Measurements from ENCODE around the gene CBX2. TPM values are rescaled to one million over a fixed set of nuclear protein-coding genes. Genes with fewer than 3 reads are reported as not detected.

The CBX2 gene
- total and polyA plus RNA-seq, 12 donors = 0.06 to 3.4 (median 0.82) TPM

DNA sequence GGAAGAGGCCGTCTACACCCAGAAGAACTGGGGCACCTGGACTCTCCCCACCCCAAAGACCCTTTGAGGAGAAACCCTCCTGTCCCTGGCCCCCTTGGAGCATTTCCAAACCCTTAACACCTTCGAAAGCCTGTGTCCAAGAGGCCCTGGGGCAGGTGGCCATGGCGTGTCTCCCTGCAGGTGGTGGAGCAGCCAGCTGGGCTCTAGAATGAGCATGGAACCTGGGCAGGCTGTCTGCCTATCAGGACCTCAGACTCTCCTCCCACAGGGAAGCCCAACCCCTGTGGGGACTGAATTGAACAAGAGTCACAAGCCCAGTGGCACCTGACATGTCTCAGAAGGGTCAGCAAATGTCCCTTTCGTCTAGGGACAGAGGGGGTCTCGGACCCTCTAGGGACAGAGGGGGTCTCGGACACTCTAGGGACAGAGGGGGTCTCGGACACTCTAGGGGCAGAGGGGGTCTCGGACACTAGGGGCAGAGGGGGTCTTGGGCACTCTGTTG lies 52.9 kb downstream of the CBX2 start:
- Histone ChIP-seq H3K36me3 (replicated peaks in 1 of 2) (peaks cover 0 to 22% of the 10 kb centered on the region in 2 donors), H3K27ac (peak overlapping the region in 1 of 5 donors; percentile 88), H3K27me3 (no peaks in the 10 kb centered on the region), H3K9me3 (replicated peaks in 1 of 3) (no peaks in the 10 kb centered on the region), H3K4me1 (replicated peaks in 1 of 2) (peaks cover 21 to 27% of the 10 kb centered on the region in 2 donors), H3K4me3 (no peak overlapping the region)
- intact Hi-C loops (cut with DNase I) = no loop called here
- WGBS, 4 donors = 94 to 100% (median 96%) methylated on average over 2 to 8 of the region's 8 CpGs
- TF ChIP-seq, protein P1, sequence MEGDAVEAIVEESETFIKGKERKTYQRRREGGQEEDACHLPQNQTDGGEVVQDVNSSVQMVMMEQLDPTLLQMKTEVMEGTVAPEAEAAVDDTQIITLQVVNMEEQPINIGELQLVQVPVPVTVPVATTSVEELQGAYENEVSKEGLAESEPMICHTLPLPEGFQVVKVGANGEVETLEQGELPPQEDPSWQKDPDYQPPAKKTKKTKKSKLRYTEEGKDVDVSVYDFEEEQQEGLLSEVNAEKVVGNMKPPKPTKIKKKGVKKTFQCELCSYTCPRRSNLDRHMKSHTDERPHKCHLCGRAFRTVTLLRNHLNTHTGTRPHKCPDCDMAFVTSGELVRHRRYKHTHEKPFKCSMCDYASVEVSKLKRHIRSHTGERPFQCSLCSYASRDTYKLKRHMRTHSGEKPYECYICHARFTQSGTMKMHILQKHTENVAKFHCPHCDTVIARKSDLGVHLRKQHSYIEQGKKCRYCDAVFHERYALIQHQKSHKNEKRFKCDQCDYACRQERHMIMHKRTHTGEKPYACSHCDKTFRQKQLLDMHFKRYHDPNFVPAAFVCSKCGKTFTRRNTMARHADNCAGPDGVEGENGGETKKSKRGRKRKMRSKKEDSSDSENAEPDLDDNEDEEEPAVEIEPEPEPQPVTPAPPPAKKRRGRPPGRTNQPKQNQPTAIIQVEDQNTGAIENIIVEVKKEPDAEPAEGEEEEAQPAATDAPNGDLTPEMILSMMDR (IDR thresholded peaks at IDR 0.05) = no peak
- TF ChIP-seq POLR2A (IDR thresholded peaks at IDR 0.05) = no peak
- DNase-seq = no peak

DNA sequence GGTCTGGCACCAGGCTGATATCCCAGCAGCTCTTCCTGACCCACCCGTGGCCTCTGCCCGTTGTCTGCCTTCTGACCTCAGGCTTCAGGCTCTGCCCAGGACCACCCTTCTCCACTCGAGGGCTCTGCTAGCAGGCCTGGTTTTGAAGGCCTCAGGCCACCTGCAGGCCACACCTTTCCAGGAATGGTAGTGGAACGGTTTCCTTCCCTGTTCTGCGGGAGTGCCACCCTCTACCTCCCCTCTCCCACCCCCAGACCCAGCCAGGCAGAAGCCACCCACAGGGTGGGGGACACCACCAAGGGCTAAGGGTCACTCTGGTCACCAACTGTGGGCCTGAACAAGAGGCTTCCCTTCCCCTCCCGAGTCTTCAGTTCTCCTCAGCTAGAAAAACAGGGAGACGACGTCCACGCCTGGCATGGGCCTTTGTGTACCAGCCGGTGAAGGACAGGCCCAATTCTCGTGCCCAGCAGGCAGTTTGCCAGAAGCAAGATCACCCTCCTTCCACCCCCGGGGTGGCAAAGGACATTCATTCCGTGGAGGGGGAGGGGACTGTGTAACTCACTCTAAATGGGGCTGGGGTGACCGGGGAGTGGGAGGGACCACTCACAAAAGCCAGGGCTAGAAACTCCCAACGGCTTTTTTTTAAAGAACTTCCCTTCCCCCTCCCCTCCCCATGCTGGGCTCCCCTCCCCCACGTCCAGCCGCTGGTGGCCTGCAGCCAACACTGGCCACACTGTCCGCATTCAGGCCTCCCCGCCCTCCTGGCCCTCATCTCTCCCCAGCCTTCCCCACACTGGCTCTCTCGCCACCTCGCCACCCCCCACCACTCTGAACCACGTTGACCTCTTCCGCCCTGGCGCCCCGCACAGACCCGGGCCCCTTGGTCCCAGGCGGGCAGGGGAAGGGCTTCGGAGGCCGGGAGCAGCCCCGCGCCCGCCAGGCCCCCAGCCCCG lies 53.6 kb downstream of the CBX2 start:
- 17 to 25% (median 22%) methylated on average over 12 to 33 of the region's 33 CpGs for WGBS, 4 donors
- H3K36me3 ChIP-seq (replicated peaks in 1 of 2) = peaks cover 0 to 22% of the 10 kb centered on the region in 2 donors
- H3K4me1 ChIP-seq (replicated peaks in 1 of 2) = peaks cover 27% of the 10 kb centered on the region in 2 donors
- no peaks in the 10 kb centered on the region for H3K9me3 ChIP-seq (replicated peaks in 1 of 3)
- H3K27me3 ChIP-seq = no peaks in the 10 kb centered on the region
- peak overlapping the region; percentile 38 to 88 (median 64) for H3K27ac ChIP-seq
- no peak for TF ChIP-seq POLR2A (IDR thresholded peaks at IDR 0.05)
- TF ChIP-seq, protein P1 (IDR thresholded peaks at IDR 0.05) = no peak
- DNase-seq = peak; percentile 83 to 89 (median 85)
- peak overlapping the region in 2 of 4 donors; percentile 21 to 45 for H3K4me3 ChIP-seq
- intact Hi-C loops (cut with DNase I) = no loop called here

DNA sequence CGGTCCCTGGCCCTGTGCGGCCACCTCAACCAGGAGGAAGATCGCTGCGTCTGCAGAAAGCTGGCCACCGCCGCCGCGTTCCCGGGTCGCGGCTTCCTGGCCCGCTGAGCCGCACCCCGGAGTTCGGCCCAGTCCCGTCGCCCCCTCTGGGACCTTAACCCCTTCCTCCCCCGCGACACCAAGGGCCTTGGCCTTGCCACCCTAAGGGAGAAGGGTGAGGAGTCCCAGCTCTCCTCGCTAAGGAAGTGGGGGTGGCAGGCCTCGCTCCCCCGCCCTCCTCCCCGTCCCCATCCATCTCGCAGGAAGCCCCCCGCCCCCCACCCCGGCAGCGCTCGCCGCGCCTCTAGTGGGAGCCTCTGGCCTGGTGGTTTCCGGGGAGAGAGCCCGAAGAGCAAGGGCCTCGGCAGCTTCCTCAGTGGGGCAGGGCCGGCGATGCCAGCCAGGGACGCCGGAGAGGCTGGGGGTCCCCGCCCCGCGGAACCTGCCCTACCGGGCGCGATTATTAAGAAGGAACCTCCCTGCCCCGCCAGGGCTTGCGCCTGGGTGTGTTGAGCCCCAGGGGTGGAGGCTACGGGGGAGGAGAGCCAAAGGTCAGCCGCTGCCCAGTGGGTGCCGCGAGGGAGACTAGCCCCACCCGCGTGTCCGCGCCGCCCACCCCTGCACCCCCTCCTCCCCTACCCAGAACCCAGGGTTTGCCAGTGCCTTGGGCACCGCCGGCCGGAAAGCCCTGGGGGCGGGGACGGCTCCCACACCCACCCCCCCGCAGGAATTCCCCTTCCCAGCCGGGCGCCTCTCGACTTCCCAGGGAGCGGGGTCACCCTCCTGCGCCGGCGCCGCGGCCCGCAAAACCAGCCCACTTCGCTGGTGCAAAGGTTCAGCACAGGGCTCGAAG lies 54.5 kb downstream of the CBX2 start:
- H3K9me3 ChIP-seq (replicated peaks in 1 of 3) = no peaks in the 10 kb centered on the region
- H3K36me3 ChIP-seq (replicated peaks in 1 of 2) = peaks cover 0 to 22% of the 10 kb centered on the region in 2 donors
- peak overlapping the region; percentile 22 to 88 (median 64) for H3K27ac ChIP-seq
- H3K27me3 ChIP-seq = no peaks in the 10 kb centered on the region
- intact Hi-C loops (cut with DNase I) = no loop called here
- DNase-seq = peak in 3 of 7 donors; percentile 36 to 51 (median 43)
- 18 to 55% (median 27%) methylated on average over 5 to 72 of the region's 72 CpGs for WGBS, 4 donors
- TF ChIP-seq POLR2A (IDR thresholded peaks at IDR 0.05) = no peak
- TF ChIP-seq, protein P1 (IDR thresholded peaks at IDR 0.05) = no peak
- H3K4me3 ChIP-seq = peak overlapping the region in 2 of 4 donors; percentile 21 to 45
- H3K4me1 ChIP-seq (replicated peaks in 1 of 2) = peaks cover 36% of the 10 kb centered on the region in 2 donors

DNA sequence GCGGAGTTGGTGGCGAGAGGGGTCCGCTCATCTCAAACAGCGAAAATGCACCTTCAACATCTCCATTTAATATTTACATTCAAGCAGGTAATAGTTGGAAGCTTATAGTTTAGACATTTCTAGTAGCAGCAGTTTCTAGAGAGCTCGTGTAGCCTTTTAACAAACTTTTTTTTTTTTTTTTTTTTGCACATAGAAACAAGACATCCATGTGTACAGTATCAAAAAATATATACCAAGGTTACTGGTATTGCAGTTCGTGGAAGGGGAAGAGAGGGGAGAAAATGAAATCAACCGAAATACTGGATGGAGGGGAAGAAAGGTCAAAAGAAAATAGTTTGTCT lies 55.1 kb downstream of the CBX2 start:
- intact Hi-C loops (cut with DNase I) = no loop called here
- 82 to 90% (median 86%) methylated on average over 7 of the region's 7 CpGs for WGBS, 4 donors
- H3K4me1 ChIP-seq (replicated peaks in 1 of 2) = peaks cover 42% of the 10 kb centered on the region in 2 donors
- H3K27me3 ChIP-seq = no peaks in the 10 kb centered on the region
- no peaks in the 10 kb centered on the region for H3K9me3 ChIP-seq (replicated peaks in 1 of 3)
- no peak overlapping the region for H3K27ac ChIP-seq
- no peak for TF ChIP-seq POLR2A (IDR thresholded peaks at IDR 0.05)
- H3K36me3 ChIP-seq (replicated peaks in 1 of 2) = peaks cover 0 to 22% of the 10 kb centered on the region in 2 donors
- no peak for DNase-seq
- no peak overlapping the region for H3K4me3 ChIP-seq
